ENCODE results near the gene PDE4D. TPM values are rescaled to one million over a fixed set of nuclear protein-coding genes. Genes with fewer than 3 reads are reported as not detected.

PDE4D gene
- total RNA-seq, 2 experiments from 2014 or later: 164 to 175 TPM

- Histone ChIP-seq H3K36me3 (ENCODE audit: insufficient read depth, low read length) (no peaks in the 10 kb centered on the region), H3K4me3 (ENCODE audit: low read length) (no peak overlapping the region), H3K27me3 (ENCODE audit: control insufficient read depth in 1 of 2, insufficient read depth in 2 of 2, low read length in 2 of 2) (no peaks in the 10 kb centered on the region), H3K9me3 (ENCODE audit: control insufficient read depth in 1 of 2, insufficient read depth in 1 of 2, low read length in 2 of 2) (no peaks in the 10 kb centered on the region), H3K27ac (ENCODE audit: low read depth in 1 of 2, low read length in 2 of 2) (no peak overlapping the region), H3K4me1 (ENCODE audit: insufficient read depth, low read length) (no peaks in the 10 kb centered on the region)
- CTCF ChIA-PET: no interaction called here
- no peaks in the 10 kb centered on the region for H3K27me3 Mint-ChIP-seq
- intact Hi-C loops (cut with DNase I, micrococcal nuclease): no loop called here
- H3K36me3 Mint-ChIP-seq (ENCODE audit: low read depth): no peaks in the 10 kb centered on the region
- H3K27ac Mint-ChIP-seq: no peak overlapping the region
- ATAC-seq (ENCODE audit: poor library complexity) (no peak), DNase-seq (no peak)
- no peaks in the 10 kb centered on the region for H3K9me3 Mint-ChIP-seq
- no peak for TF ChIP-seq CTCF (IDR thresholded peaks at IDR 0.05)
- no peaks in the 10 kb centered on the region for H3K4me1 Mint-ChIP-seq (ENCODE audit: low read depth)
- no peak overlapping the region for H3K4me3 Mint-ChIP-seq
- POLR2A ChIA-PET: no interaction called here
Measured at GRCh38 chr5:59741599-59741998, 151.9 kb downstream of the PDE4D start.

GRCh38 chr5:59738024-59738423 is 155.5 kb downstream of the PDE4D start:
- Histone ChIP-seq H3K9me3 (ENCODE audit: control insufficient read depth in 1 of 2, insufficient read depth in 1 of 2, low read length in 2 of 2) (no peaks in the 10 kb centered on the region), H3K4me3 (ENCODE audit: low read length) (no peak overlapping the region), H3K4me1 (ENCODE audit: insufficient read depth, low read length) (no peaks in the 10 kb centered on the region), H3K27ac (ENCODE audit: low read depth in 1 of 2, low read length in 2 of 2) (no peak overlapping the region), H3K27me3 (ENCODE audit: control insufficient read depth in 1 of 2, insufficient read depth in 2 of 2, low read length in 2 of 2) (no peaks in the 10 kb centered on the region), H3K36me3 (ENCODE audit: insufficient read depth, low read length) (no peaks in the 10 kb centered on the region)
- no peaks in the 10 kb centered on the region for H3K9me3 Mint-ChIP-seq
- H3K27me3 Mint-ChIP-seq: no peaks in the 10 kb centered on the region
- POLR2A ChIA-PET: no interaction called here
- H3K36me3 Mint-ChIP-seq (ENCODE audit: low read depth): no peaks in the 10 kb centered on the region
- no peak for TF ChIP-seq CTCF (IDR thresholded peaks at IDR 0.05)
- no peak overlapping the region for H3K4me3 Mint-ChIP-seq
- H3K27ac Mint-ChIP-seq: no peak overlapping the region
- intact Hi-C loops (cut with DNase I, micrococcal nuclease): no loop called here
- H3K4me1 Mint-ChIP-seq (ENCODE audit: low read depth): no peaks in the 10 kb centered on the region
- no peak for ATAC-seq (ENCODE audit: poor library complexity)
- no peak for DNase-seq
- CTCF ChIA-PET: no interaction called here

GRCh38 chr5:59732806-59733205 is 160.7 kb downstream of the PDE4D start:
- Histone ChIP-seq H3K27me3 (ENCODE audit: control insufficient read depth in 1 of 2, insufficient read depth in 2 of 2, low read length in 2 of 2) (no peaks in the 10 kb centered on the region), H3K4me3 (ENCODE audit: low read length) (no peak overlapping the region), H3K27ac (ENCODE audit: low read depth in 1 of 2, low read length in 2 of 2) (no peak overlapping the region), H3K4me1 (ENCODE audit: insufficient read depth, low read length) (no peaks in the 10 kb centered on the region), H3K36me3 (ENCODE audit: insufficient read depth, low read length) (no peaks in the 10 kb centered on the region), H3K9me3 (ENCODE audit: control insufficient read depth in 1 of 2, insufficient read depth in 1 of 2, low read length in 2 of 2) (no peaks in the 10 kb centered on the region)
- ChIA-PET CTCF (interaction anchor here (0.8 kb wide), 1 partner anchor 12 kb away, joined by 3 read pairs; no protein-coding TSS in a partner anchor), POLR2A (no interaction called here)
- TF ChIP-seq CTCF (IDR thresholded peaks at IDR 0.05): no peak
- Mint-ChIP-seq H3K27me3 (no peaks in the 10 kb centered on the region), H3K36me3 (ENCODE audit: low read depth) (no peaks in the 10 kb centered on the region), H3K4me3 (no peak overlapping the region), H3K9me3 (no peaks in the 10 kb centered on the region), H3K27ac (no peak overlapping the region), H3K4me1 (ENCODE audit: low read depth) (no peaks in the 10 kb centered on the region)
- DNase-seq (no peak), ATAC-seq (ENCODE audit: poor library complexity) (no peak)
- intact Hi-C loops (cut with DNase I, micrococcal nuclease): no loop called here
